Measurements from ENCODE around the gene HBB. TPM values are rescaled to one million over a fixed set of nuclear protein-coding genes. Genes with fewer than 3 reads are reported as not detected.

The HBB gene
- polyA plus RNA-seq, 2 of the 4 experiments (the other 2 are of a cell fraction), result not detected

DNA sequence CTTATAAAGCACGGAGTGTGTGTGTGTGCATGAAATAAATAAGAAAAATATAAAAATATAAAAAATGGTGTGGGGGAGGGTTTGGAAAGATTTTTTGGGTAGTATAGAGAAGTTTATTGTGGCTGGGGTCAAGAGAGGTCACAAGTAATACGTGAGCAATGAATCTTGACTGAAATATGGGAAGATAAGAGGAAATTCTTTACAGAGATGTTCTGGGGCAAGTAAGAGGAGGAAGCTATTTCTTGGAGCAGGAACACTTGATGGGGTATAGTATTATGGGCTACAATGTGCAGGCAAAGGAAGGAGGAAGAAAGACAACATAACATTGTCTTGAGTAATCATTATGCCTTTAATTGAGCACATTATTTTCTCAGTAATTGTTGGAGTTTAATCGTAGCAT is 5.3 kb upstream of the HBB start:
- ChIA-PET POLR2A (no interaction called here), CTCF (interaction anchor here (0.6 to 1.0 kb wide), 2 partner anchors 10 to 21 kb away, joined by 3 read pairs; no protein-coding TSS in a partner anchor)
- Histone ChIP-seq H3K27ac (no peak overlapping the region), H3K4me1 (no peaks in the 10 kb centered on the region), H3K9me3 (no peaks in the 10 kb centered on the region), H3K4me3 (no peak overlapping the region), H3K4me2 (no peak overlapping the region)
- no peak for ATAC-seq
- TF ChIP-seq CHD4 (IDR thresholded peaks at IDR 0.05; ENCODE audit: borderline replicate concordance) (no peak), HES2 (IDR thresholded peaks at IDR 0.05) (no peak), HOXB5 (CRISPR knock-in tag; IDR thresholded peaks at IDR 0.05) (no peak), FOXS1 (CRISPR knock-in tag; IDR thresholded peaks at IDR 0.05) (no peak), RAD21 (conservative IDR thresholded peaks at IDR 0.05 in 1 of 2, IDR thresholded peaks at IDR 0.05 in 1 of 2) (no peak), CBX2 (IDR thresholded peaks at IDR 0.05; ENCODE audit: borderline replicate concordance, low read depth) (no peak), NPAS2 (CRISPR knock-in tag; IDR thresholded peaks at IDR 0.05; ENCODE audit: borderline replicate concordance) (no peak), ZC3H11A (IDR thresholded peaks at IDR 0.05) (no peak), ZNF302 (CRISPR knock-in tag; IDR thresholded peaks at IDR 0.05) (no peak)
- TF ChIP-seq, protein P1, sequence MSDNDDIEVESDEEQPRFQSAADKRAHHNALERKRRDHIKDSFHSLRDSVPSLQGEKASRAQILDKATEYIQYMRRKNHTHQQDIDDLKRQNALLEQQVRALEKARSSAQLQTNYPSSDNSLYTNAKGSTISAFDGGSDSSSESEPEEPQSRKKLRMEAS (IDR thresholded peaks at IDR 0.05), result no peak
- no peak for DNase-seq (ENCODE audit: low read depth in 1 of 2, low spot score in 1 of 2)
- WGBS (ENCODE audit: missing lambda C conversion rate), result 27% methylated on average over 3 of the region's 3 CpGs
- FAIRE-seq, result no peak

GRCh38 chr11:5231111-5231510 is 4.2 kb upstream of the HBB start:
- ChIA-PET POLR2A (no interaction called here), CTCF (interaction anchor here (0.9 to 1.5 kb wide), 2 partner anchors 56 to 58 kb away, joined by 3 read pairs; no protein-coding TSS in a partner anchor)
- FAIRE-seq (no peak), ATAC-seq (no peak), DNase-seq (ENCODE audit: low read depth in 1 of 2, low spot score in 1 of 2) (no peak)
- WGBS (ENCODE audit: missing lambda C conversion rate), result 70% methylated on average over 2 of the region's 2 CpGs
- Histone ChIP-seq H3K4me1 (no peaks in the 10 kb centered on the region), H3K4me3 (no peak overlapping the region), H3K9me3 (no peaks in the 10 kb centered on the region), H3K4me2 (no peak overlapping the region), H3K27ac (no peak overlapping the region)
- TF ChIP-seq HMGXB4 (CRISPR knock-in tag; IDR thresholded peaks at IDR 0.05; ENCODE audit: borderline replicate concordance) (no peak), ELK1 (IDR thresholded peaks at IDR 0.05; ENCODE audit: low read depth, low read length) (no peak), NR3C1 (IDR thresholded peaks at IDR 0.05) (no peak), EHF (CRISPR knock-in tag; IDR thresholded peaks at IDR 0.05) (no peak)
- TF ChIP-seq, protein P1 (IDR thresholded peaks at IDR 0.05), result no peak

- no peak for FAIRE-seq
- H3K27ac ChIP-seq, result no peak overlapping the region
- POLR2A ChIA-PET, result no interaction called here
- CTCF ChIA-PET, result interaction anchor here (0.8 to 1.5 kb wide), 2 partner anchors 21 to 57 kb away, joined by 3 to 4 read pairs; no protein-coding TSS in a partner anchor
- H3K4me2 ChIP-seq, result no peak overlapping the region
- no peak for TF ChIP-seq MAFK (IDR thresholded peaks at IDR 0.05; ENCODE audit: partially characterized antibody)
- TF ChIP-seq NPAS2 (CRISPR knock-in tag; IDR thresholded peaks at IDR 0.05; ENCODE audit: borderline replicate concordance), result no peak
- H3K4me3 ChIP-seq, result no peak overlapping the region
- no peaks in the 10 kb centered on the region for H3K9me3 ChIP-seq
- no peak for DNase-seq (ENCODE audit: low read depth in 1 of 2, low spot score in 1 of 2)
- WGBS (ENCODE audit: missing lambda C conversion rate), result 78% methylated on average over 1 of the region's 1 CpG
- no peak for ATAC-seq
- no peaks in the 10 kb centered on the region for H3K4me1 ChIP-seq
These were observed 3.4 kb upstream of the HBB start for GRCh38 chr11:5230266-5230665.

- ChIA-PET CTCF (interaction anchor here (0.8 to 1.5 kb wide), 2 partner anchors 21 to 57 kb away, joined by 3 to 4 read pairs; no protein-coding TSS in a partner anchor), POLR2A (no interaction called here)
- H3K4me1 ChIP-seq, result no peaks in the 10 kb centered on the region
- H3K9me3 ChIP-seq, result no peaks in the 10 kb centered on the region
- 64% methylated on average over 2 of the region's 2 CpGs for WGBS (ENCODE audit: missing lambda C conversion rate)
- no peak for FAIRE-seq
- no peak overlapping the region for H3K4me3 ChIP-seq
- no peak for DNase-seq (ENCODE audit: low read depth in 1 of 2, low spot score in 1 of 2)
- no peak overlapping the region for H3K27ac ChIP-seq
- TF ChIP-seq HOXB13 (CRISPR knock-in tag; IDR thresholded peaks at IDR 0.05; ENCODE audit: low read depth) (no peak), HES2 (IDR thresholded peaks at IDR 0.05) (no peak), MAFK (IDR thresholded peaks at IDR 0.05; ENCODE audit: partially characterized antibody) (no peak), PHF8 (IDR thresholded peaks at IDR 0.05; ENCODE audit: borderline replicate concordance, low read depth) (no peak), RFX5 (IDR thresholded peaks at IDR 0.05) (no peak)
- ATAC-seq, result no peak
- H3K4me2 ChIP-seq, result no peak overlapping the region
These were observed 2.9 kb upstream of the HBB start for GRCh38 chr11:5229796-5230195.

All from A549 (cell line).